H9 (cell line): Measurements from ENCODE around the gene TARS2. TPM values are rescaled to one million over a fixed set of nuclear protein-coding genes. Genes with fewer than 3 reads are reported as not detected.

Source experiments
- DNase-seq: peaks from one replicate; pipeline ENCODE4 v3.0.0-alpha.2; 2017
- H2AFZ ChIP-seq: one replicate; pipeline ENCODE4 v1.6.1; 2013; ENCODE audit warnings: mild to moderate bottlenecking, low read length, control low read depth, moderate library complexity
- H2AK5ac ChIP-seq: 2 replicates; pipeline ENCODE4 v1.6.1; 2013; ENCODE audit warnings: low read length, control low read depth, mixed read lengths; ENCODE audit not compliant: insufficient read length
- H2BK120ac ChIP-seq: one replicate; pipeline ENCODE4 v1.6.1; 2013; ENCODE audit warnings: low read depth, mild to moderate bottlenecking, low read length, control low read depth, inconsistent platforms; ENCODE audit not compliant: poor library complexity, severe bottlenecking
- H2BK12ac ChIP-seq: 2 replicates; pipeline ENCODE4 v1.6.1; 2013; ENCODE audit warnings: low read length, control low read depth, mixed read lengths, low read depth; ENCODE audit not compliant: insufficient read length
- H2BK15ac ChIP-seq: 2 replicates; pipeline ENCODE4 v1.6.1; 2013; ENCODE audit warnings: low read depth, low read length, control low read depth
- H2BK20ac ChIP-seq: one replicate; pipeline ENCODE4 v1.6.1; 2013; ENCODE audit warnings: low read depth, mild to moderate bottlenecking, low read length, control low read depth, inconsistent platforms; ENCODE audit not compliant: poor library complexity, severe bottlenecking
- H2BK5ac ChIP-seq: 2 replicates; pipeline ENCODE4 v1.6.1; 2013; ENCODE audit warnings: low read length, control low read depth, mixed read lengths; ENCODE audit not compliant: insufficient read length
- H3K14ac ChIP-seq: 2 replicates; pipeline ENCODE4 v1.6.1; 2013; ENCODE audit warnings: low read length, control low read depth; ENCODE audit not compliant: insufficient read depth
- H3K18ac ChIP-seq: 2 replicates; pipeline ENCODE4 v1.6.1; 2013; ENCODE audit warnings: low read depth, mild to moderate bottlenecking, mixed read lengths, low read length, control low read depth; ENCODE audit not compliant: insufficient read length
- H3K23ac ChIP-seq: 2 replicates; pipeline ENCODE4 v1.6.1; 2013; ENCODE audit warnings: low read length, control low read depth, mixed read lengths, low read depth; ENCODE audit not compliant: insufficient read length
- H3K23me2 ChIP-seq: 2 replicates; pipeline ENCODE4 v1.6.1; 2013; ENCODE audit warnings: low read depth, mild to moderate bottlenecking, mixed read lengths, low read length, control low read depth; ENCODE audit not compliant: insufficient read length, poor library complexity, severe bottlenecking
- H3K27ac ChIP-seq: 2 replicates; pipeline ENCODE4 v1.5.1; 2013; ENCODE audit warnings: low read length, control low read depth, mixed read lengths, low read depth; ENCODE audit not compliant: insufficient read length
- H3K27me3 ChIP-seq: 2 replicates; pipeline ENCODE4 v1.6.1; 2013; ENCODE audit warnings: low read length, control low read depth, inconsistent platforms; ENCODE audit not compliant: insufficient read depth
- H3K4ac ChIP-seq: 2 replicates; pipeline ENCODE4 v1.6.1; 2013; ENCODE audit warnings: low read depth, mild to moderate bottlenecking, control low read depth, inconsistent platforms, low read length, moderate library complexity
- H3K4me1 ChIP-seq: 2 replicates; pipeline ENCODE4 v1.6.1; 2013; ENCODE audit warnings: low read length, control low read depth, inconsistent platforms; ENCODE audit not compliant: insufficient read depth
- H3K4me2 ChIP-seq: 2 replicates; pipeline ENCODE4 v1.6.1; 2013; ENCODE audit warnings: low read length, control low read depth, mixed read lengths; ENCODE audit not compliant: insufficient read length, insufficient read depth
- H3K56ac ChIP-seq: 2 replicates; pipeline ENCODE4 v1.6.1; 2013; ENCODE audit warnings: low read depth, mild to moderate bottlenecking, mixed read lengths, low read length, control low read depth; ENCODE audit not compliant: insufficient read length
- H3K79me1 ChIP-seq: 2 replicates; pipeline ENCODE4 v1.6.1; 2013; ENCODE audit warnings: low read depth, mild to moderate bottlenecking, moderate library complexity, low read length, control low read depth, inconsistent platforms; ENCODE audit not compliant: insufficient read depth, poor library complexity, severe bottlenecking
- H3K79me2 ChIP-seq: 2 replicates; pipeline ENCODE4 v1.6.1; 2013; ENCODE audit warnings: low read length, control low read depth, inconsistent platforms; ENCODE audit not compliant: insufficient read depth
- H3K9ac ChIP-seq: 2 replicates; pipeline ENCODE4 v1.6.1; 2013; ENCODE audit warnings: low read length, control low read depth, mixed read lengths; ENCODE audit not compliant: insufficient read length; ENCODE audit errors: extremely low read depth
- H3K9me3 ChIP-seq: one replicate; pipeline ENCODE4 v1.6.1; 2013; ENCODE audit warnings: low read depth, low read length, inconsistent platforms; ENCODE audit not compliant: control insufficient read depth
- H3T11ph ChIP-seq: one replicate; pipeline ENCODE4 v1.6.1; 2013; ENCODE audit warnings: mild to moderate bottlenecking, low read length, control low read depth, inconsistent platforms
- H4K20me1 ChIP-seq: one replicate; pipeline ENCODE4 v1.6.1; 2013; ENCODE audit not compliant: control insufficient read depth, insufficient read length, insufficient read depth
- H4K5ac ChIP-seq: 2 replicates; pipeline ENCODE4 v1.6.1; 2013; ENCODE audit warnings: low read depth, mild to moderate bottlenecking, mixed read lengths, low read length, control low read depth; ENCODE audit not compliant: insufficient read length
- H4K8ac ChIP-seq: replicated peaks from 2 replicates; pipeline ENCODE4 v1.6.1; 2013; ENCODE audit warnings: low read length, control low read depth, mixed read lengths, low read depth; ENCODE audit not compliant: insufficient read length
- H4K91ac ChIP-seq: 2 replicates; pipeline ENCODE4 v1.6.1; 2013; ENCODE audit warnings: low read depth, mild to moderate bottlenecking, moderate library complexity, mixed read lengths, low read length, control low read depth; ENCODE audit not compliant: insufficient read length
- H3K27ac Mint-ChIP-seq, 3 experiments: 2 replicates in 2 of 3; 3 replicates in 1 of 3; pipeline ENCODE4 v1.8.0; 2020 to 2021; ENCODE audit warnings: mixed read lengths in 3 of 3, mild to moderate bottlenecking in 1 of 3, moderate library complexity in 1 of 3
- H3K27me3 Mint-ChIP-seq: 2 replicates; pipeline ENCODE4 v1.8.0; 2021; ENCODE audit warnings: low read depth, mild to moderate bottlenecking, moderate library complexity, mixed read lengths
- H3K36me3 Mint-ChIP-seq, 3 experiments: 2 replicates in 2 of 3; 3 replicates in 1 of 3; pipeline ENCODE4 v1.8.0; 2020 to 2021; ENCODE audit warnings: low read depth in 3 of 3, mixed read lengths in 3 of 3; ENCODE audit not compliant: insufficient read depth in 1 of 3
- H3K4me1 Mint-ChIP-seq, 2 experiments: 2 replicates each; pipeline ENCODE4 v1.8.0; 2020; ENCODE audit warnings: mixed read lengths in 2 of 2
- H3K4me3 Mint-ChIP-seq, 2 experiments: 2 replicates in 1 of 2; 3 replicates in 1 of 2; pipeline ENCODE4 v1.8.0; 2020 to 2021; ENCODE audit warnings: mild to moderate bottlenecking in 2 of 2, mixed read lengths in 2 of 2, moderate library complexity in 1 of 2
- H3K9me3 Mint-ChIP-seq, 2 experiments: 2 replicates in 1 of 2; 3 replicates in 1 of 2; pipeline ENCODE4 v1.8.0; 2020; ENCODE audit warnings: mild to moderate bottlenecking in 2 of 2, mixed read lengths in 2 of 2, moderate library complexity in 1 of 2
- CTCF ChIP-seq: fragments of 200-600 bp; sonication (generic); conservative IDR thresholded peaks from 3 replicates; pipeline ENCODE4 v1.8.0; 2021; ENCODE audit warnings: antibody characterized with exemption, mild to moderate bottlenecking
- WGBS: extraction: QIAGEN DNeasy Blood & Tissue Kit; methylation state at CpG from one replicate; pipeline ENCODE4 v1.1.7; 2013; ENCODE audit warnings: missing lambda C conversion rate, low lambda C conversion rate, mixed read lengths; ENCODE audit not compliant: insufficient read length; ENCODE audit errors: extremely low coverage; 5-methylcytosine and 5-hydroxymethylcytosine counted together
- total RNA-seq: library from RNA; stranded (reverse); gene quantifications from 2 replicates; pipeline ENCODE4 v1.2.1, GENCODE V29; 2021

Gene TARS2
- total RNA-seq, 1 experiment from 2014 or later = 36.5 TPM

- H3K79me2 ChIP-seq = no peaks in the 10 kb centered on the region
- WGBS = no CpG with 5 or more reads among the region's 19 CpGs
- no peak overlapping the region for H2BK15ac ChIP-seq
- H4K20me1 ChIP-seq = peaks cover 2% of the 10 kb centered on the region
- no peak overlapping the region for H3K23ac ChIP-seq
- H2BK20ac ChIP-seq = no peak overlapping the region
- no peaks in the 10 kb centered on the region for H3K9me3 Mint-ChIP-seq
- no peak overlapping the region for H2BK120ac ChIP-seq
- H2BK5ac ChIP-seq = no peak overlapping the region
- peaks cover 12% of the 10 kb centered on the region for H3K23me2 ChIP-seq
- no peak overlapping the region for H4K91ac ChIP-seq
- peaks cover 1% of the 10 kb centered on the region; the same call in 1 of the 2 replicates for H3K27me3 Mint-ChIP-seq
- DNase-seq = peak; percentile 41
- H4K5ac ChIP-seq = no peak overlapping the region
- H3K9ac ChIP-seq = peak overlapping the region; percentile 46
- no peaks in the 10 kb centered on the region for H3K27me3 ChIP-seq
- no peak overlapping the region for H3K4ac ChIP-seq
- H3K4me1 Mint-ChIP-seq = peaks cover 9 to 13% of the 10 kb centered on the region in 2 experiments
- H3K27ac Mint-ChIP-seq = peak overlapping the region in 1 of 3 experiments; percentile 59; a peak in 2 of 7 replicates
- H2AK5ac ChIP-seq = no peak overlapping the region
- H3K56ac ChIP-seq = no peak overlapping the region
- H3K14ac ChIP-seq = no peak overlapping the region
- H3K9me3 ChIP-seq = no peaks in the 10 kb centered on the region
- peak overlapping the region; percentile 96 for H3K4me2 ChIP-seq
- H2BK12ac ChIP-seq = no peak overlapping the region
- H3K27ac ChIP-seq = no peak overlapping the region
- no peaks in the 10 kb centered on the region for H3K79me1 ChIP-seq
- no peak overlapping the region for H3T11ph ChIP-seq
- peaks cover 0 to 11% (median 0%) of the 10 kb centered on the region in 3 experiments; a peak in 4 of 7 replicates for H3K36me3 Mint-ChIP-seq
- H3K4me1 ChIP-seq = peaks cover 2% of the 10 kb centered on the region; the same call in 1 of the 2 replicates
- TF ChIP-seq CTCF = no peak; the same call in 2 of the 3 replicates
- H3K4me3 Mint-ChIP-seq = peak overlapping the region; percentile 91
- H3K18ac ChIP-seq = no peak overlapping the region
- H2AFZ ChIP-seq = no peak overlapping the region
- H4K8ac ChIP-seq = no peak overlapping the region
These were observed 28.9 kb downstream of the TARS2 start for GRCh38 chr1:150516050-150516591.
